IPS DF 4.7 (cell line): ENCODE results near the gene IRF9.

ENCODE experiments used
- DNase-seq: peaks from one replicate; pipeline ENCODE4 v3.0.0-alpha.2; 2013; ENCODE audit warnings: low spot score; ENCODE audit errors: extremely low read depth

IRF9 gene

GRCh38 chr14:24131549-24131966 is 29.5 kb upstream of the IRF9 start:
- DNase-seq = no peak

DNA sequence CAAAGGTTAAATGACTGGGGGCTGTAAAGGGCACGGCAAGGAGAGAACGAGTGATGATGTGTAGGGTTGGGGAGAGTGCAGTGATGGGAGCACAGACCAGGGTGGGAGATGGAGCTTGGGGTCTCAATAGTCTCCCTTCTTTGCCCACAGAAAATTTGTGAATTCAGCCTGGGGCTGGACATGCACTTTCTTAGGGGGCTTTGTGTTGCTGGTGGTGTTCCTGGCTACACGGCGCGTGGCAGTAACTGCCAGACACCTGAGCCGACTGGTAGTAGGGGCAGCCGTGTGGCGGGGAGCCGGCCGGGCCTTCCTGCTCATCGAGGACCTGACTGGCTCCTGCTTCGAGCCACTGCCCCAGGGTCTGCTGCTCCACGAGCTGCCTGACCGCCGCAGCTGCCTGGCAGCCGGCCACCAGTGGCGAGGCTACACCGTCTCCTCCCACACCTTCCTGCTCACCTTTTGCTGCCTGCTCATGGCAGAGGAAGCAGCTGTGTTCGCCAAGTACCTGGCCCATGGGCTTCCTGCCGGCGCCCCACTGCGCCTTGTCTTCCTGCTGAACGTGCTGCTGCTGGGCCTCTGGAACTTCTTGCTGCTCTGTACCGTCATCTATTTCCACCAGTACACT is 28.9 kb upstream of the IRF9 start:
- DNase-seq = no peak

GRCh38 chr14:24132976-24133375 is 28.1 kb upstream of the IRF9 start:
- DNase-seq = no peak

GRCh38 chr14:24133735-24134134 is 27.3 kb upstream of the IRF9 start:
- no peak for DNase-seq

- no peak for DNase-seq
Measured at GRCh38 chr14:24135584-24135833, 25.6 kb upstream of the IRF9 start.

- no peak for DNase-seq
Measured at GRCh38 chr14:24135834-24136683, 25.0 kb upstream of the IRF9 start, which contains the start of gene PSME1. Gene PSME1 (plus strand): TSS chr14:24136194. CDS start chr14:24136263, 69 bp downstream.

DNA sequence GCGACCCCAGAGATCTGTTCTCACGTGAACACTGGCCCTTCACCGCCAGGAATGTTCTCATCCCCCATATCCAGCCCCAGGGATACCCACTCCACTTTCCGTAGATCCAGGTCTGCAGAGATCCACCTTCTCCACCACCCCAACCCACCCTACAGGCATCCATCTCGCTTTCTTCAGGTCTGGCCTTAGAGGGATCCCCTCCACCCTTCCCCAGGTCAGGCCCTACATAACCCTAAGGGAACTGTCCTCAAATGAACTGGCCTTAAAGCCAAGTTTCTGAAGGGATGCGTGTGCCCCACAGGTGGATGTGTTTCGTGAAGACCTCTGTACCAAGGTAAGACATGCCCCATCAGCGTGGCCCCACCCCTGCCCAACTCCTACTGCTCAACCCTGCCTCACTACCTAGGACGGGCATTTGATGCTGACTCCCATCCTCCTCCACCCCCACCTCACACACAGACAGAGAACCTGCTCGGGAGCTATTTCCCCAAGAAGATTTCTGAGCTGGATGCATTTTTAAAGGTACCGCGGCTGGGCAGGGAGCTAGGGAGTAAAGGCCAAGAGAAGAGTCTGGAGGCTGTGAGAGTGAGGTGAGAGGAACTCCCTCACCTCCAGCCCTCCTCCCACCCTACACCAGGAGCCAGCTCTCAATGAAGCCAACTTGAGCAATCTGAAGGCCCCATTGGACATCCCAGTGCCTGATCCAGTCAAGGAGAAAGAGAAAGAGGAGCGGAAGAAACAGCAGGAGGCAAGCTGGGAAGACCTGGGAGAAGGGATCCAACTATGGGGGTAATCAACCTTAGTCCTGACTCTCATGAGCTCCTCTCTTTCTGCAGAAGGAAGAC is 24.2 kb upstream of the IRF9 start:
- DNase-seq = no peak

GRCh38 chr14:24137529-24138395 is 23.3 kb upstream of the IRF9 start:
- no peak for DNase-seq

- DNase-seq = no peak
Measured at GRCh38 chr14:24138396-24139271, 22.4 kb upstream of the IRF9 start.

- no peak for DNase-seq
Measured at GRCh38 chr14:24139272-24139934, 21.7 kb upstream of the IRF9 start.

DNA sequence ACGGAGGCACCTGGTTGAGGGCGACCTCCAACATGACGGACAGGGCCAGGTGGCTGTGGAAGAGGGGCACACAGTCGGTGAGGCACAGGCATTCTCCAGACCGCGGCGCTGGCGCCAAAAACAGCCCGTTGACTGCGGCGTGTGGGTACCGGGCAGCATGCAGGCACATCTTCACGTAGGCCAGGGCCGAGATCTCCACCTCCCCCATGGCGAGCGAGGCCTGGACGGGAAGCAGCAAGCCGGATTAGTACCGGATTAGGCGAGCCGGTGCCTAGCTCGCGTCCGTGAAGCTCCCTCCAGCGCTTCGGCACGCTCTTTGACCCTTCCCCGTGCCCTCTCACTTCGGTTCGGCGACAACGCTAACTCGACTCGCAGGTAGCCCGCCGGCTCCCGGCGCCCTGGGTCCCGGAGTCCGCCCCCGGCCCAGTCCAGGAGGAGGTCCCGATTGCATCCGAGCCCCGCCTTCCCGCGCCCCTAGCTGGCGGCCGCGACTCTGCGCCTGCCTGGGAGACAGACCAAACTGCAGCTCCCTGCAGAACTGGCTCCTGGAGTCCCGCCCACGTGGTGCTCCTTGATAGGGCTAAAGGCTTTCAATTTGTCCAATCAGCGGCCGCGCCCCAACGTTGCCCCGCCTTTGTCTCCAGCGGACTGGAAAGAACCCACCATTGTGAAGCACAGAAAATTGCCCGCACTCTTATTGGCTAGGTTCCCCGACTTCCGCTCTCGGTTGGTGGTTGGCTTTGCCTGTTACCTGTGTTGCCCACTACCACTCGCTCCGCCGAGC is 19.8 kb upstream of the IRF9 start, which contains the start of gene EMC9:
Gene EMC9, minus strand, starts transcription at position 495 of the 784 bp plus-strand sequence. Its CDS starts 287 bp downstream, at position 208.
- peak; percentile 99 for DNase-seq

DNA sequence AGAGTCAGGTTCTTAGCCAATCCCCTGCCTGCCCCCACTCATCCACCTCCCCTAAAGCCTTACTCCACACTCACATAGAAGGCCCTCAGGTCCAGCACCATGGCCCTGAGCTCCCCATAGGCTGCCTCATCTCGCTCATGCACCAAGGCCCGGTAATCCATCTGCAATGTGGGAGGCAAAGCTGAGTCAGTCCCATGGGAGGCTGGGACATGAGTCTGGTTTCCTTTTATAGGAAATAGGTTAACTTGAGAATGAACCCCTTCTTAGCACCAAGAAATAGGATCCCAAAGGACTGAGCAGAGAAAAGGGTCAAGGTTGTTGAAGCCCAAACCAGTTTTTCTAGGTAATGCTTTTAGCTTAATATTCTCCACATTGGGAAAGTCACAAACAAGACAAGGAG is 17.6 kb upstream of the IRF9 start:
- DNase-seq = no peak

- DNase-seq = no peak
Measured at GRCh38 chr14:24144451-24144850, 16.6 kb upstream of the IRF9 start.

GRCh38 chr14:24145219-24145618 is 15.8 kb upstream of the IRF9 start:
- no peak for DNase-seq

- no peak for DNase-seq
Measured at GRCh38 chr14:24145690-24146452, 15.2 kb upstream of the IRF9 start.

- DNase-seq = no peak
Measured at GRCh38 chr14:24146453-24146977, 14.6 kb upstream of the IRF9 start, which contains the start of gene PSME2. Gene PSME2 (minus strand): TSS chr14:24146610. CDS start chr14:24146581, 29 bp downstream.

GRCh38 chr14:24146978-24147760 is 13.9 kb upstream of the IRF9 start, which contains the start of gene RNF31:
Gene RNF31 (plus strand): TSS chr14:24147498. CDS start chr14:24147699, 201 bp downstream.
- no peak for DNase-seq
